ENCODE data around the gene MPP7. TPM values are rescaled to one million over a fixed set of nuclear protein-coding genes. Genes with fewer than 3 reads are reported as not detected.
"Not testable (repeated sequence)": the region's sequence is repeated elsewhere in the genome, so short reads cannot be mapped to it uniquely, and the experiment has no call there.

The MPP7 gene
- total RNA-seq, 1 donor, result 2.2 TPM

- peaks cover 11% of the 10 kb centered on the region for H3K27me3 ChIP-seq (ENCODE audit: insufficient read depth, low read length)
- no peak overlapping the region for H3K4me2 ChIP-seq (ENCODE audit: insufficient read depth, low read length)
- DNase-seq (ENCODE audit: insufficient read length, low spot score, missing footprints), result no peak
- H3K4me3 ChIP-seq (ENCODE audit: insufficient read depth, low read length), result no peak overlapping the region
- H3K9me3 ChIP-seq (ENCODE audit: low read depth, low read length), result no peaks in the 10 kb centered on the region
- no peaks in the 10 kb centered on the region for H3K79me2 ChIP-seq (ENCODE audit: insufficient read depth, low read length)
- no peaks in the 10 kb centered on the region for H3K36me3 ChIP-seq (ENCODE audit: insufficient read depth, low read length)
- no peak overlapping the region for H2AFZ ChIP-seq (ENCODE audit: low read length)
- H4K20me1 ChIP-seq (ENCODE audit: insufficient read depth, low read length), result no peaks in the 10 kb centered on the region
- H3K4me1 ChIP-seq (ENCODE audit: insufficient read depth, low read length), result no peaks in the 10 kb centered on the region
- TF ChIP-seq, protein P1, sequence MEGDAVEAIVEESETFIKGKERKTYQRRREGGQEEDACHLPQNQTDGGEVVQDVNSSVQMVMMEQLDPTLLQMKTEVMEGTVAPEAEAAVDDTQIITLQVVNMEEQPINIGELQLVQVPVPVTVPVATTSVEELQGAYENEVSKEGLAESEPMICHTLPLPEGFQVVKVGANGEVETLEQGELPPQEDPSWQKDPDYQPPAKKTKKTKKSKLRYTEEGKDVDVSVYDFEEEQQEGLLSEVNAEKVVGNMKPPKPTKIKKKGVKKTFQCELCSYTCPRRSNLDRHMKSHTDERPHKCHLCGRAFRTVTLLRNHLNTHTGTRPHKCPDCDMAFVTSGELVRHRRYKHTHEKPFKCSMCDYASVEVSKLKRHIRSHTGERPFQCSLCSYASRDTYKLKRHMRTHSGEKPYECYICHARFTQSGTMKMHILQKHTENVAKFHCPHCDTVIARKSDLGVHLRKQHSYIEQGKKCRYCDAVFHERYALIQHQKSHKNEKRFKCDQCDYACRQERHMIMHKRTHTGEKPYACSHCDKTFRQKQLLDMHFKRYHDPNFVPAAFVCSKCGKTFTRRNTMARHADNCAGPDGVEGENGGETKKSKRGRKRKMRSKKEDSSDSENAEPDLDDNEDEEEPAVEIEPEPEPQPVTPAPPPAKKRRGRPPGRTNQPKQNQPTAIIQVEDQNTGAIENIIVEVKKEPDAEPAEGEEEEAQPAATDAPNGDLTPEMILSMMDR (IDR thresholded peaks at IDR 0.05; ENCODE audit: extremely low read depth, low read depth, low read length), result no peak
- H3K27ac ChIP-seq (ENCODE audit: low read depth, low read length), result no peak overlapping the region
Observed at GRCh38 chr10:28320799-28321198, 17.9 kb upstream of the MPP7 start.

DNA sequence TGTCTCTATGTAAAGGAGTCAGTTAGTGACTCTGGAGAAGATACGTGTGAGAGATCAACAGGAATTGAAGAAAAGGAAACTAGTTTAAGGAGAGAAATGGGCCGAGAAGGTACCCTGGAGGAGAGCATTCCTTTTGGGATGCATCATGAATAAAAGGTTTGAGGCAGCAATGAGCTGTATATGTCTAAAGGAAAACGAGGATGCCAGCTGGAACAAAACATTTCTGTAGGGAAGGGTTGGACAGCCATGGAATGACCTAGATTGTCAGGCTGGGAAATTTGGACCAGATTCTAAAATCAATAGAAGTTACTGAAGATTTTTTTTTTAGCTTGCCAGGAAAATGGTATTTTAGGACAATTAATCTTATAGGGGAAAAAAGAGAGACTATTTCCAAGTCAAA is 17.2 kb upstream of the MPP7 start:
- H3K4me1 ChIP-seq (ENCODE audit: insufficient read depth, low read length), result no peaks in the 10 kb centered on the region
- H3K27ac ChIP-seq (ENCODE audit: low read depth, low read length), result no peak overlapping the region
- no peaks in the 10 kb centered on the region for H3K79me2 ChIP-seq (ENCODE audit: insufficient read depth, low read length)
- no peaks in the 10 kb centered on the region for H4K20me1 ChIP-seq (ENCODE audit: insufficient read depth, low read length)
- peaks cover 17% of the 10 kb centered on the region for H3K27me3 ChIP-seq (ENCODE audit: insufficient read depth, low read length)
- TF ChIP-seq, protein P1 (IDR thresholded peaks at IDR 0.05; ENCODE audit: extremely low read depth, low read depth, low read length), result no peak
- H3K36me3 ChIP-seq (ENCODE audit: insufficient read depth, low read length), result no peaks in the 10 kb centered on the region
- no peak for DNase-seq (ENCODE audit: insufficient read length, low spot score, missing footprints)
- no peak overlapping the region for H3K4me2 ChIP-seq (ENCODE audit: insufficient read depth, low read length)
- no peak overlapping the region for H2AFZ ChIP-seq (ENCODE audit: low read length)
- no peak overlapping the region for H3K4me3 ChIP-seq (ENCODE audit: insufficient read depth, low read length)
- H3K9me3 ChIP-seq (ENCODE audit: low read depth, low read length), result no peaks in the 10 kb centered on the region

GRCh38 chr10:28319061-28319460 is 16.2 kb upstream of the MPP7 start:
- H3K4me3 ChIP-seq (ENCODE audit: insufficient read depth, low read length); DNase-seq (ENCODE audit: insufficient read length, low spot score, missing footprints); H3K36me3 ChIP-seq (ENCODE audit: insufficient read depth, low read length); H3K79me2 ChIP-seq (ENCODE audit: insufficient read depth, low read length); H3K27ac ChIP-seq (ENCODE audit: low read depth, low read length); H4K20me1 ChIP-seq (ENCODE audit: insufficient read depth, low read length); H2AFZ ChIP-seq (ENCODE audit: low read length); H3K4me1 ChIP-seq (ENCODE audit: insufficient read depth, low read length); H3K9me3 ChIP-seq (ENCODE audit: low read depth, low read length); H3K4me2 ChIP-seq (ENCODE audit: insufficient read depth, low read length): not testable (repeated sequence)
- peaks cover 24% of the 10 kb centered on the region for H3K27me3 ChIP-seq (ENCODE audit: insufficient read depth, low read length)

DNA sequence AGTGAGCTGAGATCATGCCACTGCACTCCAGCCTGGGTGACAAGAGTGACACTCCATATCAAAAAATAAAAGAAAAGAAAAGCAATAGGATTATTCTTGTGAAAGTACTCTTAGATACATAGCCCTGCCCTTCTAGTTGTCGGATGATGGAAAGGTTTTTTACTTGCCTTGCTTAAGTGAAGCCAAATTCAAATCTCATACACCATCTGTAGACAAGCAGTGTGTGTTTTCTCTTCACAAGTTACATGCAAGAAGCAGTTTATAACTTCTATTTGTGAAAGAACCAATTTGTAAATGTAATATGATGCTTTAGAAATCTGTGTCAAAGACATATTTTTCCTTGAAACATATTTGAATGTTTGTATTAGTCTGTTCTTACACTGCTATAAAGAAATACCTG is 15.8 kb upstream of the MPP7 start:
- DNase-seq (ENCODE audit: insufficient read length, low spot score, missing footprints), result no peak
- Histone ChIP-seq H3K9me3 (ENCODE audit: low read depth, low read length) (no peaks in the 10 kb centered on the region), H3K27ac (ENCODE audit: low read depth, low read length) (no peak overlapping the region), H3K36me3 (ENCODE audit: insufficient read depth, low read length) (no peaks in the 10 kb centered on the region), H3K79me2 (ENCODE audit: insufficient read depth, low read length) (no peaks in the 10 kb centered on the region), H3K4me3 (ENCODE audit: insufficient read depth, low read length) (no peak overlapping the region), H3K27me3 (ENCODE audit: insufficient read depth, low read length) (peaks cover 27% of the 10 kb centered on the region), H3K4me1 (ENCODE audit: insufficient read depth, low read length) (no peaks in the 10 kb centered on the region), H4K20me1 (ENCODE audit: insufficient read depth, low read length) (no peaks in the 10 kb centered on the region), H2AFZ (ENCODE audit: low read length) (no peak overlapping the region), H3K4me2 (ENCODE audit: insufficient read depth, low read length) (no peak overlapping the region)
- TF ChIP-seq, protein P1 (IDR thresholded peaks at IDR 0.05; ENCODE audit: extremely low read depth, low read depth, low read length), result no peak
